VCaP (cell line): ENCODE results near the gene ABLIM3.
"Not testable (repeated sequence)": the region's sequence is repeated elsewhere in the genome, so short reads cannot be mapped to it uniquely, and the experiment has no call there.

Experiments
- H3K27ac ChIP-seq: fragments of 450-650 bp; 2 replicates; pipeline ENCODE4 v1.5.1; 2017
- CTCF ChIP-seq: fragments of 450-650 bp; conservative IDR thresholded peaks from 2 replicates; pipeline ENCODE4 v1.5.1; 2017; ENCODE audit warnings: mild to moderate bottlenecking, moderate library complexity

ABLIM3 gene

GRCh38 chr5:149182241-149182640, 40.9 kb downstream of the ABLIM3 start:
- H3K27ac ChIP-seq: no peak overlapping the region
- TF ChIP-seq CTCF: no peak

- TF ChIP-seq CTCF: no peak
- no peak overlapping the region for H3K27ac ChIP-seq
Measured at GRCh38 chr5:149185067-149185466, 43.8 kb downstream of the ABLIM3 start.

GRCh38 chr5:149186506-149186905, 45.2 kb downstream of the ABLIM3 start:
- no peak for TF ChIP-seq CTCF

GRCh38 chr5:149187617-149188016, 46.3 kb downstream of the ABLIM3 start:
- H3K27ac ChIP-seq: not testable (repeated sequence)

More at GRCh38 chr5:149186506-149186905, 45.2 kb downstream of the ABLIM3 start:
- no peak overlapping the region for H3K27ac ChIP-seq

GRCh38 chr5:149188383-149188782, 47.1 kb downstream of the ABLIM3 start:
- TF ChIP-seq CTCF: no peak

GRCh38 chr5:149195337-149195887, 54.1 kb downstream of the ABLIM3 start:
- H3K27ac ChIP-seq: no peak overlapping the region
- no peak for TF ChIP-seq CTCF

More at GRCh38 chr5:149188383-149188782, 47.1 kb downstream of the ABLIM3 start:
- no peak overlapping the region for H3K27ac ChIP-seq

- no peak for TF ChIP-seq CTCF
Measured at GRCh38 chr5:149195962-149196361, 54.7 kb downstream of the ABLIM3 start.

GRCh38 chr5:149198148-149198547, 56.9 kb downstream of the ABLIM3 start:
- H3K27ac ChIP-seq: no peak overlapping the region
- no peak for TF ChIP-seq CTCF

More at GRCh38 chr5:149195962-149196361, 54.7 kb downstream of the ABLIM3 start:
- H3K27ac ChIP-seq: no peak overlapping the region
